Esophagus (tissue), 2 donors: Measurements from ENCODE around the gene MUC5AC. TPM values are rescaled to one million over a fixed set of nuclear protein-coding genes. Genes with fewer than 3 reads are reported as not detected.

ENCODE experiments used
- H3K27ac ChIP-seq, 2 donors: one replicate each; pipeline ENCODE4 v1.5.1; 2013; ENCODE audit warnings: low read depth in 2 of 2, mild to moderate bottlenecking in 2 of 2, inconsistent platforms in 1 of 2, low read length in 1 of 2, moderate library complexity in 1 of 2
- H3K27me3 ChIP-seq, 2 donors: one replicate each; pipeline ENCODE4 v1.6.1; 2013; ENCODE audit warnings: low read length in 2 of 2, control low read depth in 1 of 2, mild to moderate bottlenecking in 1 of 2; ENCODE audit not compliant: insufficient read depth in 2 of 2, control insufficient read depth in 1 of 2
- H3K36me3 ChIP-seq, 2 donors: one replicate each; pipeline ENCODE4 v1.6.1; 2013; ENCODE audit warnings: low read length in 1 of 2; ENCODE audit not compliant: control insufficient read depth in 2 of 2, insufficient read depth in 2 of 2
- H3K4me1 ChIP-seq, 2 donors: one replicate each; pipeline ENCODE4 v1.6.1; 2013; ENCODE audit warnings: low read length in 1 of 2; ENCODE audit not compliant: control insufficient read depth in 2 of 2, insufficient read depth in 2 of 2
- H3K4me3 ChIP-seq, 2 donors: one replicate each; pipeline ENCODE4 v1.5.1; 2013; ENCODE audit warnings: low read length in 2 of 2, mild to moderate bottlenecking in 2 of 2, low read depth in 1 of 2, moderate library complexity in 1 of 2
- H3K9me3 ChIP-seq, 2 donors: one replicate each; pipeline ENCODE4 v1.6.1; 2013; ENCODE audit warnings: mild to moderate bottlenecking in 2 of 2, low read depth in 1 of 2, low read length in 1 of 2, moderate library complexity in 1 of 2; ENCODE audit not compliant: control insufficient read depth in 2 of 2, insufficient read depth in 1 of 2
- WGBS, 2 donors: extraction: QIAGEN DNeasy Blood & Tissue Kit; methylation state at CpG; one replicate each; pipeline ENCODE4 v1.1.7; 2013; 5-methylcytosine and 5-hydroxymethylcytosine counted together
- polyA plus RNA-seq, 2 donors: library from polyadenylated mRNA; stranded (reverse); fragments of 200-250 nt; gene quantifications; one replicate each; pipeline ENCODE4 v1.2.3, GENCODE V29; 2013
- donor health status: healthy with polysubstance abuse.
- donor health status: Bipolar disorder and iron deficiency.

MUC5AC gene
- polyA plus RNA-seq, 2 donors = 0.01 to 0.08 TPM

DNA sequence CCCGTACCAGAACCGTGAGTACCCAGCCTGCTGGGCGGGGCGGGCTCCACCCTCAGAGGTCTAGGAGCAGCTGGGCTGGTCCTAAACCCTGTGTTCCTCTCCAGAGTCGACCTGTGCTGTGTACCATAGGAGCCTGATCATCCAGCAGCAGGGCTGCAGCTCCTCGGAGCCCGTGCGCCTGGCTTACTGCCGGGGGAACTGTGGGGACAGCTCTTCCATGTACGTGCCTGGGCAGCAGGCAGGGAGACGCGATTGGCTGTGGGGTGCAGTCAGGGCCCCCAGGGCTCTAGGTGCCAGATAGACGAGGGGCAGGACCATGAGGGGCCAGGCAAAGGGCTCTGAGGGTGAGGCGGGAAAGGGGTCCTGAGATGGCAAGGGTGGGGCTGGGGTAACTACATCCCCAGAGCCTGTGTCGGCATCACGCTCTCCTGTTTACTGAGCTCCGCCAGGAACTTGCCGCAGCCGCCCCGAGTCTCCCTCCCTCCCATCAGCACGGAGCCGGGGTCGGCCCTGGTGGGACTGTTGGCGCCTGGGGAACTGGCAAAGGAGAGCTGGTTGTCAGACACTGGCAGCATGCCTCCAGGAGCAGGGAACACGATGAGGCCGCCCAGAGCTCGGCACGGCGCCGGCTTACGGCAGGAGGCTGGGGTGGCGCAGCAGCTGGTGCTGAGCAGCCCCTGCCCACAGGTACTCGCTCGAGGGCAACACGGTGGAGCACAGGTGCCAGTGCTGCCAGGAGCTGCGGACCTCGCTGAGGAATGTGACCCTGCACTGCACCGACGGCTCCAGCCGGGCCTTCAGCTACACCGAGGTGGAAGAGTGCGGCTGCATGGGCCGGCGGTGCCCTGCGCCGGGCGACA, 42.2 kb downstream of the MUC5AC start:
- Histone ChIP-seq H3K9me3 (peaks cover 0 to 3% of the 10 kb centered on the region in 2 donors), H3K36me3 (no peaks in the 10 kb centered on the region), H3K4me3 (no peak overlapping the region), H3K4me1 (peaks cover 3 to 14% of the 10 kb centered on the region in 2 donors), H3K27me3 (peaks cover 0 to 3% of the 10 kb centered on the region in 2 donors), H3K27ac (no peak overlapping the region)
- 44 to 57% methylated on average over 41 to 47 of the region's 47 CpGs for WGBS, 2 donors

DNA sequence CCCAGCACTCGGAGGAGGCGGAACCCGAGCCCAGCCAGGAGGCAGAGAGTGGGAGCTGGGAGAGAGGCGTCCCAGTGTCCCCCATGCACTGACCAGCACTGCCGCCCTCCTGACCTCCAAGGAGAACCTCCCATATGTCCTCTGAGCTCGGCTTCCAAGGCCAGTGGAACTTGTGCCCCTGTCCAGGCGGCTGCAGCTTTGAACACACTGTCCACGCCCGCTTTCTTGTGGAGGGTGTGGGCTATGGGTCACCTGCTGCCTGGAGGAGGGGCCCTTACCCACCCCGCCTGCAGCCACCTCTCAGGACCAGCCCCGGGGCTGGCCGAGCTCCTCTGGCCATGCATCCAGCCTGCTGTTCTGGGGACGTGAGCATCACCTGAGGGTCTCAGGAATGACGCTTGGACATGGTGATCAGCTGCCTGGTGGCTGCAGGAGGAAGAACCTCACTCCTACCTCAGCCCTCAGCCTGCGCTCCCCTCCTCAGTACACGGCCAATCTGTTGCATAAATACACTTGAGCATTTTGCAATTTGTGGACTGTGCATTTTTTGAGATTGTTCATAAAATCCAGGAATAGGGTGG, 42.9 kb downstream of the MUC5AC start:
- H3K27me3 ChIP-seq = peaks cover 0 to 3% of the 10 kb centered on the region in 2 donors

DNA sequence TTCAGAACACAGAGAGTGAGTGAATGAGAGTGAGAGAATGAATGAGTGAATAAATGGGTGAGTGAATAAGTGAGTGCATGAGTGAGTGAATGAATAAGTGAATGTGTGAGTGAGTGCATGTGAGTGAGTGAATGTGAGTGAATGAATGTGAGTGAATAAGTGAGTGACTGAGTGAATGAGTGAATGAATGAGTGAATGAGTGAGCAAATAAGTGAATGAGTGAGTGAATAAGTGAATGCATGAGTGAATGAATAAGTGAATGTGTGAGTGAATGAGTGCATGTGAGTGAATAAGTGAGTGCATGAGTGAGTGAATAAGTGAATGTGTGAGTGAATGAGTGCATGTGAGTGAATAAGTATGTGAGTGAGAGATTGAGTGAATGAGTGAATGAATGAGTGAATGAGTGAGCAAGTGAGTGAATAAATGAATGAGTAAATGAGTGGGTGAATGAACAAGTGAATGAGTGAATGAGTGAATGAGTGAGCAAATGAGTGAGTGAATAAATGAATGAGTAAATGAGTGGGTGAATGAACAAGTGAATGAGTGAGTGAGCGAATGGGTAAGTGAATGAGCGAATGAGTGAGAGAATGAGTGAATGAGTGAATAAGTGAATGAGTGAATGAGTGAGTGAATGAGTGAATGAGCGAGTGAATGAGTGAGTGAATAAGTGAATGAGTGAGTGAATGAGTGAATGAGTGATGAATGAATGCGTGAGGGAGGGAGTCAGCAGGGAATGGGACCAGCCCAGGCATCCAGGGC, 43.8 kb downstream of the MUC5AC start:
- H3K27ac ChIP-seq = no peak overlapping the region
- WGBS, 2 donors = 88 to 89% methylated on average over 4 of the region's 4 CpGs
- H3K4me1 ChIP-seq = peaks cover 3 to 14% of the 10 kb centered on the region in 2 donors
- peaks cover 0 to 3% of the 10 kb centered on the region in 2 donors for H3K27me3 ChIP-seq
- peaks cover 0 to 3% of the 10 kb centered on the region in 2 donors for H3K9me3 ChIP-seq
- no peak overlapping the region for H3K4me3 ChIP-seq
- H3K36me3 ChIP-seq = no peaks in the 10 kb centered on the region

More for the DNA sequence above, 42.9 kb downstream of the MUC5AC start:
- H3K36me3 ChIP-seq = no peaks in the 10 kb centered on the region
- WGBS, 2 donors = 62 to 63% methylated on average over 16 of the region's 16 CpGs
- peaks cover 0 to 3% of the 10 kb centered on the region in 2 donors for H3K9me3 ChIP-seq
- no peak overlapping the region for H3K27ac ChIP-seq
- peaks cover 3 to 14% of the 10 kb centered on the region in 2 donors for H3K4me1 ChIP-seq
- H3K4me3 ChIP-seq = no peak overlapping the region

GRCh38 chr11:1202154-1202775, 44.5 kb downstream of the MUC5AC start:
- H3K27ac ChIP-seq = no peak overlapping the region
- peaks cover 0 to 3% of the 10 kb centered on the region in 2 donors for H3K9me3 ChIP-seq

GRCh38 chr11:1202776-1203504, 45.2 kb downstream of the MUC5AC start:
- Histone ChIP-seq H3K27ac (no peak overlapping the region), H3K9me3 (peaks cover 0 to 3% of the 10 kb centered on the region in 2 donors), H3K27me3 (peaks cover 0 to 3% of the 10 kb centered on the region in 2 donors), H3K36me3 (no peaks in the 10 kb centered on the region), H3K4me1 (peaks cover 3 to 14% of the 10 kb centered on the region in 2 donors), H3K4me3 (no peak overlapping the region)
- WGBS, 2 donors = 18 to 21% methylated on average over 31 to 32 of the region's 32 CpGs

More at GRCh38 chr11:1202154-1202775, 44.5 kb downstream of the MUC5AC start:
- H3K4me3 ChIP-seq = no peak overlapping the region
- H3K27me3 ChIP-seq = peaks cover 0 to 3% of the 10 kb centered on the region in 2 donors
- H3K4me1 ChIP-seq = peaks cover 3 to 14% of the 10 kb centered on the region in 2 donors
- 42 to 50% methylated on average over 14 to 18 of the region's 18 CpGs for WGBS, 2 donors
- H3K36me3 ChIP-seq = no peaks in the 10 kb centered on the region

DNA sequence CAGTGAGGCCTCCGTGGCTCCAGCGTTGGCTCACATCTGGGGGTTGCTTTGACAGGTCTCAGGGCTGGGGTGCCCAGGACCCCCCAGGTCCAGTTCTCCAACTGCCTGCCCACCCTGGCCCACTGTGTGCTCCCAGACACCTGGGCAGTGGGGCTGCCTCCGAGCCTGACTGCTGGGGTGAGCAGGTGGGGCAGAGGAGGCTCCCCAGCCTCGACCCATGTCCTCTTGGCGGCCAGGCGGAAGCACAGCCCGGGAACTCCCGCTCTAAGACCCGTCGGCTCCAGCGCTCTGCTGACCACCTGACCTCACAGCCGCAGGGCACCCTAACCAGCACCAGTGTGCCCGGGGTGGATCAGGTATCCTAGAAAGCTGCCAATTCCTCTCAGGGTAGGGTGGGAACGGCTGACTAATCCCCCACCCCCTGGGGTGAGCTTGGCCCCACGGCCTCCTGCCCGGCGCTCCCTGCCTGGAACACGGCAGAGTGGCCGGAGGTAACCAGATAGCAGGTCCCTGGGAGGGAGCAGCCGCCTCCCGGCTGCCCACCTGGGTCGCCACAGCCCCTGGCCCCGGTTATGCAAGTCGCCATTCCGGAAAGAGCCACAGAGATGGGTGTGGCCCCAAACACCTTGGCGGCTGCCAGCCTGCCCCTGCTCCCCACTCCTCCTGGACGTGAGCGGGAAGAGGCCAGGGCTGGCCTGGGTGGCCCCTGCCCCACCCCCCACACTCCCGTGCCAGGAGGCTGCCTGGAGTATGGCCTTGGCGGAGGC, 45.9 kb downstream of the MUC5AC start:
- peaks cover 0 to 3% of the 10 kb centered on the region in 2 donors for H3K27me3 ChIP-seq
- H3K4me3 ChIP-seq = no peak overlapping the region
- 53 to 59% methylated on average over 30 of the region's 30 CpGs for WGBS, 2 donors
- peaks cover 3 to 14% of the 10 kb centered on the region in 2 donors for H3K4me1 ChIP-seq
- H3K36me3 ChIP-seq = no peaks in the 10 kb centered on the region
- H3K27ac ChIP-seq = no peak overlapping the region
- H3K9me3 ChIP-seq = peaks cover 0 to 3% of the 10 kb centered on the region in 2 donors

DNA sequence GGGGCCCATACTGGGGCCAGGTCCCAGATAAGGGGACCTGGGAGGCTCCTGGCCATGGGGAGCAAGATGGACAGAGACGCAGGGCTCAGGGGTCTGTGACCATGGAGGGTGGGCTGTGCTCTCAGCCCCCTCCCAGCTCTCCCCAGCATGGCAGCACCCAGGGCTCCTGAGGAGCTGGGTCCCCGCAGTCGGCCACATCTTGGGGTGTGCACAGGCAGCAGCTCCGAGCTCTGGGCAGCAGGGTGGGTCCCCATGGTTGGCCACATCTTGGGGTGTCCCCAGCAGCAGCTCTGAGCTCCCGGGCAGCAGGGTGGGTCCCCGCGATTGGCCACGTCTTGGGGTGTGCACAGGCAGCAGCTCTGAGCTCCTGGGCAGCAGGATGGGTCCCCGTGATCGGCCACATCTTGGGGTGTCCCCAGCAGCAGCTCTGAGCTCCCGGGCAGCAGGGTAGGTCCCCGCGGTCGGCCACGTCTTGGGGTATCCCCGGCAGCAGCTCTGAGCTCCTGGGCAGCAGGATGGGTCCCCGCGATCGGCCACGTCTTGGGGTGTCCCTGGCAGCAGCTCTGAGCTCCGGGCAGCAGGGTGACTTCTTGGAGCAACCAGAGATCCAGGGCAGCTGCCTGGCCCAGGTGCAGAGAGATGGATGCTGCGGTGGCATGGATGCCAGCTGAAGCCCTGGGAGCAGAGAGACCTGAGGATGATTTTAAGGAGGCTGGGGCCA, 46.8 kb downstream of the MUC5AC start:
- H3K36me3 ChIP-seq = no peaks in the 10 kb centered on the region
- peaks cover 1 to 5% of the 10 kb centered on the region in 2 donors for H3K9me3 ChIP-seq
- peaks cover 3 to 6% of the 10 kb centered on the region in 2 donors for H3K4me1 ChIP-seq
- 81 to 85% methylated on average over 19 to 22 of the region's 22 CpGs for WGBS, 2 donors
- peaks cover 0 to 3% of the 10 kb centered on the region in 2 donors for H3K27me3 ChIP-seq
- H3K27ac ChIP-seq = no peak overlapping the region
- H3K4me3 ChIP-seq = no peak overlapping the region
